ENCODE data around the gene UBAC2. TPM values are rescaled to one million over a fixed set of nuclear protein-coding genes. Genes with fewer than 3 reads are reported as not detected.

UBAC2 gene
- total RNA-seq, 1 donor from 2014 or later = 87.7 TPM

- peaks cover 3% of the 10 kb centered on the region for H3K9me3 Mint-ChIP-seq
- peaks cover 13% of the 10 kb centered on the region for H3K36me3 Mint-ChIP-seq
- peak; percentile 34 for DNase-seq (ENCODE audit: low spot score)
- no peaks in the 10 kb centered on the region for H3K36me3 ChIP-seq
- no peak overlapping the region for H3K4me2 ChIP-seq
- no peak overlapping the region for H3K27ac Mint-ChIP-seq
- H3K9ac ChIP-seq = no peak overlapping the region
- H3K4me1 ChIP-seq = no peaks in the 10 kb centered on the region
- H3K4me1 Mint-ChIP-seq = no peaks in the 10 kb centered on the region
- no peak overlapping the region for H3K4me3 ChIP-seq
- no peak overlapping the region for H3K27ac ChIP-seq
- TF ChIP-seq EZH2 (IDR thresholded peaks at IDR 0.05) = no peak
- TF ChIP-seq CTCF (IDR thresholded peaks at IDR 0.05) = peak; percentile 54
- H2AFZ ChIP-seq (replicated peaks) = no peak overlapping the region
- H3K27me3 Mint-ChIP-seq (ENCODE audit: insufficient read depth, low read depth) = peaks cover 3% of the 10 kb centered on the region
- H3K79me2 ChIP-seq (ENCODE audit: low read depth) = no peaks in the 10 kb centered on the region
- H3K27me3 ChIP-seq = no peaks in the 10 kb centered on the region
- peaks cover 17% of the 10 kb centered on the region for H4K20me1 ChIP-seq (ENCODE audit: low read depth)
- peaks cover 8% of the 10 kb centered on the region for H3F3A ChIP-seq (ENCODE audit: low read depth)
- H3K4me3 Mint-ChIP-seq = no peak overlapping the region
- H3K9me3 ChIP-seq (ENCODE audit: low read depth) = no peaks in the 10 kb centered on the region
Measured at GRCh38 chr13:99269627-99270241, 69.1 kb downstream of the UBAC2 start.

- peaks cover 3% of the 10 kb centered on the region for H3K27me3 Mint-ChIP-seq (ENCODE audit: insufficient read depth, low read depth)
- TF ChIP-seq EZH2 (IDR thresholded peaks at IDR 0.05) (no peak), CTCF (IDR thresholded peaks at IDR 0.05) (no peak), EZH2phosphoT487 (IDR thresholded peaks at IDR 0.05) (no peak)
- Histone ChIP-seq H4K20me1 (ENCODE audit: low read depth) (peaks cover 10% of the 10 kb centered on the region), H3K9ac (no peak overlapping the region), H3K4me3 (no peak overlapping the region), H3K4me2 (no peak overlapping the region), H3F3A (ENCODE audit: low read depth) (peaks cover under 1% of the 10 kb centered on the region), H3K9me3 (ENCODE audit: low read depth) (no peaks in the 10 kb centered on the region), H2AFZ (replicated peaks) (no peak overlapping the region), H3K27ac (no peak overlapping the region), H3K36me3 (no peaks in the 10 kb centered on the region), H3K27me3 (no peaks in the 10 kb centered on the region), H3K79me2 (ENCODE audit: low read depth) (no peaks in the 10 kb centered on the region), H3K4me1 (no peaks in the 10 kb centered on the region)
- H3K4me1 Mint-ChIP-seq = no peaks in the 10 kb centered on the region
- H3K9me3 Mint-ChIP-seq = peaks cover 3% of the 10 kb centered on the region
- DNase-seq (ENCODE audit: low spot score) = no peak
- H3K36me3 Mint-ChIP-seq = peaks cover 13% of the 10 kb centered on the region
- H3K4me3 Mint-ChIP-seq = no peak overlapping the region
- H3K27ac Mint-ChIP-seq = no peak overlapping the region
Measured at GRCh38 chr13:99270518-99270917, 69.9 kb downstream of the UBAC2 start.

- Histone ChIP-seq H3K79me2 (ENCODE audit: low read depth) (no peaks in the 10 kb centered on the region), H2AFZ (replicated peaks) (no peak overlapping the region), H3F3A (ENCODE audit: low read depth) (no peaks in the 10 kb centered on the region), H3K4me1 (no peaks in the 10 kb centered on the region), H3K9me3 (ENCODE audit: low read depth) (no peaks in the 10 kb centered on the region), H3K27me3 (no peaks in the 10 kb centered on the region), H3K9ac (no peak overlapping the region), H4K20me1 (ENCODE audit: low read depth) (peaks cover 8% of the 10 kb centered on the region), H3K36me3 (no peaks in the 10 kb centered on the region), H3K27ac (no peak overlapping the region), H3K4me3 (no peak overlapping the region), H3K4me2 (no peak overlapping the region)
- Mint-ChIP-seq H3K4me1 (no peaks in the 10 kb centered on the region), H3K27ac (no peak overlapping the region), H3K36me3 (peaks cover 13% of the 10 kb centered on the region), H3K27me3 (ENCODE audit: insufficient read depth, low read depth) (peaks cover 3% of the 10 kb centered on the region), H3K4me3 (no peak overlapping the region), H3K9me3 (peaks cover 3% of the 10 kb centered on the region)
- DNase-seq (ENCODE audit: low spot score) = no peak
- TF ChIP-seq EZH2 (IDR thresholded peaks at IDR 0.05) = no peak
- no peak for TF ChIP-seq CTCF (IDR thresholded peaks at IDR 0.05)
- TF ChIP-seq EZH2phosphoT487 (IDR thresholded peaks at IDR 0.05) = no peak
Measured at GRCh38 chr13:99271249-99271648, 70.6 kb downstream of the UBAC2 start.

All from neural progenitor cell (in vitro differentiated cells).